ENCODE data around the gene WDR64.

- TF ChIP-seq CTCF (IDR thresholded peaks at IDR 0.05): no peak
- no peak for TF ChIP-seq POLR2A (IDR thresholded peaks at IDR 0.05)
- no peak for TF ChIP-seq POLR2AphosphoS5 (IDR thresholded peaks at IDR 0.05)
These were observed 37.9 kb upstream of the WDR64 start for GRCh38 chr1:241614144-241614543.
